Suprapubic skin (tissue), 4 donors: Measurements from ENCODE around the gene EPN2. TPM values are rescaled to one million over a fixed set of nuclear protein-coding genes. Genes with fewer than 3 reads are reported as not detected.

Experiments
- DNase-seq, 2 donors: peaks; one replicate each; pipeline ENCODE4 v3.0.0-alpha.2; 2019; ENCODE audit warnings: low spot score in 2 of 2
- H3K27ac ChIP-seq: fragments of 200-600 bp; sonication (generic); one replicate; pipeline ENCODE4 v1.5.1; 2019
- H3K27me3 ChIP-seq: fragments of 200-600 bp; sonication (generic); one replicate; pipeline ENCODE4 v1.5.1; 2019
- H3K36me3 ChIP-seq: fragments of 200-600 bp; sonication (generic); one replicate; pipeline ENCODE4 v1.5.1; 2019
- H3K4me1 ChIP-seq: fragments of 200-600 bp; sonication (generic); one replicate; pipeline ENCODE4 v1.5.1; 2019
- H3K4me3 ChIP-seq: fragments of 200-600 bp; sonication (generic); one replicate; pipeline ENCODE4 v1.5.1; 2019; ENCODE audit warnings: mild to moderate bottlenecking
- H3K9me3 ChIP-seq: fragments of 200-600 bp; sonication (generic); one replicate; pipeline ENCODE4 v1.5.1; 2019
- EP300 ChIP-seq: sonication (generic); formaldehyde crosslinking; IDR thresholded peaks from one replicate; pipeline ENCODE4 v1.6.1; 2017; ENCODE audit warnings: antibody characterized with exemption
- POLR2A ChIP-seq, 2 donors: fragments of 450-650 bp; IDR thresholded peaks; one replicate each; pipeline ENCODE4 v1.6.1; 2017; ENCODE audit warnings: antibody characterized with exemption in 2 of 2, mild to moderate bottlenecking in 2 of 2, moderate library complexity in 2 of 2
- POLR2AphosphoS5 ChIP-seq, 3 donors: sonication (generic); formaldehyde crosslinking; IDR thresholded peaks; one replicate each; pipeline ENCODE4 v1.6.1; 2017; ENCODE audit warnings: antibody characterized with exemption in 3 of 3
- WGBS: methylation state at CpG from one replicate; pipeline ENCODE4 v1.1.5; 2018; 5-methylcytosine and 5-hydroxymethylcytosine counted together
- total RNA-seq, 4 donors: library from RNA; depleted of rRNA; stranded (reverse); fragments of >200 nt; gene quantifications; one replicate each; pipeline ENCODE4 v1.1.0, GENCODE V29; 2016
- TF ChIP-seq, protein P1 (sequence below), 2 donors: fragments of 200-600 bp in 1 of 2; fragments of 450-650 bp in 1 of 2; sonication (generic) in 1 of 2; IDR thresholded peaks; one replicate each; pipeline ENCODE4 v1.5.1; 2016 to 2019; ENCODE audit warnings: antibody characterized with exemption in 2 of 2, mild to moderate bottlenecking in 1 of 2, moderate library complexity in 1 of 2

EPN2 gene
- total RNA-seq, 4 donors from 2014 or later, result 95.9 to 276 (median 131) TPM

DNA sequence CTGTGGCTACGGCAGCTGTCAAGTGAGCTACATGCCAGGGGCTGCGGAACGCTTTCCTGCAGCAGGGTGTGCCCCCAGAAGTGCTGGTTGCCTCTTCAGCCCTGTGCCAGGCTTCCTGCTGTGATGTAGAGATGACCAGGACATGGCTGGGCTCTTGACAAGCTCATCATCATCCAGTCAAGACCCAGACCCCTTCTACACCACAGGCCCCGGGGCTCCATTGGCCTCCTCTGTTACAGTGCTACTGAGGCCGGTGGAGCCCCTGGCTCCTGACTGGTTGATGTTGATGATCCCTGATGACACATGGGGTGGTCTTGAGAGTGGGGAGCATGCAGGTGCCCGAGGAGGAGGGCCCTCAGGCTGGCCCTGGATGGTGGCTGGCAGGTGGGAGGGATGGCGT is 75.2 kb downstream of the EPN2 start:
- no peak overlapping the region for H3K4me3 ChIP-seq
- peak overlapping the region; percentile 7 for H3K27ac ChIP-seq
- WGBS, result 100% methylated on average over 2 of the region's 7 CpGs
- H3K9me3 ChIP-seq, result no peaks in the 10 kb centered on the region
- no peak for DNase-seq
- TF ChIP-seq POLR2AphosphoS5 (IDR thresholded peaks at IDR 0.05) (no peak), POLR2A (IDR thresholded peaks at IDR 0.05) (no peak), EP300 (no peak)
- TF ChIP-seq, protein P1, sequence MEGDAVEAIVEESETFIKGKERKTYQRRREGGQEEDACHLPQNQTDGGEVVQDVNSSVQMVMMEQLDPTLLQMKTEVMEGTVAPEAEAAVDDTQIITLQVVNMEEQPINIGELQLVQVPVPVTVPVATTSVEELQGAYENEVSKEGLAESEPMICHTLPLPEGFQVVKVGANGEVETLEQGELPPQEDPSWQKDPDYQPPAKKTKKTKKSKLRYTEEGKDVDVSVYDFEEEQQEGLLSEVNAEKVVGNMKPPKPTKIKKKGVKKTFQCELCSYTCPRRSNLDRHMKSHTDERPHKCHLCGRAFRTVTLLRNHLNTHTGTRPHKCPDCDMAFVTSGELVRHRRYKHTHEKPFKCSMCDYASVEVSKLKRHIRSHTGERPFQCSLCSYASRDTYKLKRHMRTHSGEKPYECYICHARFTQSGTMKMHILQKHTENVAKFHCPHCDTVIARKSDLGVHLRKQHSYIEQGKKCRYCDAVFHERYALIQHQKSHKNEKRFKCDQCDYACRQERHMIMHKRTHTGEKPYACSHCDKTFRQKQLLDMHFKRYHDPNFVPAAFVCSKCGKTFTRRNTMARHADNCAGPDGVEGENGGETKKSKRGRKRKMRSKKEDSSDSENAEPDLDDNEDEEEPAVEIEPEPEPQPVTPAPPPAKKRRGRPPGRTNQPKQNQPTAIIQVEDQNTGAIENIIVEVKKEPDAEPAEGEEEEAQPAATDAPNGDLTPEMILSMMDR (IDR thresholded peaks at IDR 0.05), result no peak
- H3K27me3 ChIP-seq, result no peaks in the 10 kb centered on the region
- peaks cover 55% of the 10 kb centered on the region for H3K36me3 ChIP-seq
- H3K4me1 ChIP-seq, result peaks cover 33% of the 10 kb centered on the region

GRCh38 chr17:19313066-19313745 is 76.0 kb downstream of the EPN2 start:
- Histone ChIP-seq H3K27me3 (no peaks in the 10 kb centered on the region), H3K27ac (peak overlapping the region; percentile 62), H3K4me3 (no peak overlapping the region), H3K4me1 (peaks cover 35% of the 10 kb centered on the region), H3K9me3 (no peaks in the 10 kb centered on the region), H3K36me3 (peaks cover 62% of the 10 kb centered on the region)
- no peak for DNase-seq
- TF ChIP-seq POLR2A (IDR thresholded peaks at IDR 0.05), result no peak
- TF ChIP-seq POLR2AphosphoS5 (IDR thresholded peaks at IDR 0.05), result no peak
- no peak for TF ChIP-seq EP300
- 86% methylated on average over 13 of the region's 13 CpGs for WGBS

DNA sequence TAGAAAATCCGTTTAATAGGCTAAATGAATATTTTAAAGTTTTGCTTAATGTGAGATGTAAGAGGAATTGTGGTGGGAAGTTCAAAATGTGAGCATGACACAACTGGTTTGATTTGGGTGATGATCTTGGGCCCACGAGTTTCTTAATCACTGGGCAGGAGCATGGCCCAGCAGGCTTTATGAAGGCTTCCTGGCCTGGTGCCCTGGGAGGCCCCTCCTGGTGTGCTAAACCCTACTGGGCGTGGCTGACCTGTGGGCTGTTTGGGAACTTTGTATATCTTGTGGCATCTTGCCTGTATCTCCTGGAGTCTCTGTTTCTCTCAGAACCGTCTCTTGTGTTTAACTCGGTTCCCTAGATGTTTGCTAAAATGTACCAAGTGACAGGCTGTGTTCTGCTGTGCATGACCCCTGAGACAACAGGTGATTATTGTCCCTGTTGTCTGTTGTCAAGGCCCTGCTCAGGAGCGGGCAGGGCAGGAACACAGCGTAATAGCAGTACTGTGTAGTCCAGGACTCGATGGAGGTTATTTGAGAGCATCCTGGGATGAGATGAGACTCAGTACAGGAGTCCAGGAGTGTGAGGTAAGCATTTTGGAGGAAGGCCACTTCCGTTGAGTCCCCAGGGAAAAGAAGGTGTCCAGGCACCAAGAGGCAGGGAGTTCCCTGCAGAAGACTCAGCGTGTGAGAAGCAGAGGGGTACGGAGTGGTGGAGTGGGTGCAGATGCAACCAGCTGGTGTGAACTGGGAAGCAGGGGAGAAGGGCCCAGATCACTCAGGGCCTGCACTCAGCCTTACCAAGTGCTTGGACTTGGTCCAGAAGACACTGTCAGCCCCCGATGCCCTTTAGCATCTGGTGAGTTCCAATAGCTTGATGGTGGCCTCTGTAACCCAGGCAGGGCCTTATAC is 76.8 kb downstream of the EPN2 start:
- TF ChIP-seq, protein P1 (IDR thresholded peaks at IDR 0.05), result no peak
- TF ChIP-seq POLR2AphosphoS5 (IDR thresholded peaks at IDR 0.05) (no peak), EP300 (no peak), POLR2A (IDR thresholded peaks at IDR 0.05) (no peak)
- H3K4me3 ChIP-seq, result no peak overlapping the region
- DNase-seq, result no peak
- H3K27me3 ChIP-seq, result no peaks in the 10 kb centered on the region
- 49% methylated on average over 12 of the region's 12 CpGs for WGBS
- H3K9me3 ChIP-seq, result no peaks in the 10 kb centered on the region
- H3K4me1 ChIP-seq, result peaks cover 35% of the 10 kb centered on the region
- H3K27ac ChIP-seq, result peak overlapping the region; percentile 60
- H3K36me3 ChIP-seq, result peaks cover 62% of the 10 kb centered on the region

GRCh38 chr17:19315104-19315503 is 77.9 kb downstream of the EPN2 start:
- Histone ChIP-seq H3K27me3 (no peaks in the 10 kb centered on the region), H3K4me3 (no peak overlapping the region), H3K4me1 (peaks cover 27% of the 10 kb centered on the region), H3K9me3 (no peaks in the 10 kb centered on the region), H3K27ac (no peak overlapping the region), H3K36me3 (peaks cover 55% of the 10 kb centered on the region)
- DNase-seq, result no peak
- TF ChIP-seq POLR2A (IDR thresholded peaks at IDR 0.05), result no peak
- no peak for TF ChIP-seq EP300
- TF ChIP-seq, protein P1 (IDR thresholded peaks at IDR 0.05), result no peak
- TF ChIP-seq POLR2AphosphoS5 (IDR thresholded peaks at IDR 0.05), result no peak
- 94% methylated on average over 4 of the region's 4 CpGs for WGBS

- H3K4me1 ChIP-seq, result peaks cover 27% of the 10 kb centered on the region
- WGBS, result 95% methylated on average over 3 of the region's 3 CpGs
- no peak for DNase-seq
- no peaks in the 10 kb centered on the region for H3K27me3 ChIP-seq
- H3K9me3 ChIP-seq, result no peaks in the 10 kb centered on the region
- H3K27ac ChIP-seq, result no peak overlapping the region
- TF ChIP-seq, protein P1 (IDR thresholded peaks at IDR 0.05), result peak in 1 of 2 donors; percentile 1
- no peak for TF ChIP-seq EP300
- no peak overlapping the region for H3K4me3 ChIP-seq
- H3K36me3 ChIP-seq, result peaks cover 50% of the 10 kb centered on the region
These were observed 79.7 kb downstream of the EPN2 start for GRCh38 chr17:19316761-19317358.
